Epithelial cell of proximal tubule (primary cell): ENCODE results near the gene WDR55. TPM values are rescaled to one million over a fixed set of nuclear protein-coding genes. Genes with fewer than 3 reads are reported as not detected.

Experiments used
- DNase-seq: peaks from one replicate; pipeline ENCODE4 v3.0.0-alpha.2; 2011; ENCODE audit warnings: low read depth
- H3K4me3 ChIP-seq: 2 replicates; pipeline ENCODE4 v1.5.1; 2011; ENCODE audit warnings: low read depth, mild to moderate bottlenecking, low read length
- CTCF ChIP-seq: conservative IDR thresholded peaks from 2 replicates; pipeline ENCODE4 v1.5.1; 2012; ENCODE audit warnings: low read depth, mild to moderate bottlenecking, low read length
- total RNA-seq: library from RNA; depleted of rRNA; stranded (reverse); fragments of >200 nt; gene quantifications from 2 replicates; pipeline ENCODE4 v1.2.3, GENCODE V29; 2015

WDR55 gene
- total RNA-seq, 1 donor from 2014 or later = 14.6 TPM

- no peak for DNase-seq
- no peak overlapping the region for H3K4me3 ChIP-seq
- no peak for TF ChIP-seq CTCF
Observed at GRCh38 chr5:140674211-140674610, 9.5 kb downstream of the WDR55 start.

GRCh38 chr5:140674629-140675028 is 9.9 kb downstream of the WDR55 start:
- DNase-seq = no peak
- TF ChIP-seq CTCF = no peak
- no peak overlapping the region for H3K4me3 ChIP-seq

- no peak for DNase-seq
- no peak for TF ChIP-seq CTCF
- no peak overlapping the region for H3K4me3 ChIP-seq
Observed at GRCh38 chr5:140677947-140678346, 13.2 kb downstream of the WDR55 start.

- no peak for TF ChIP-seq CTCF
- no peak for DNase-seq
- H3K4me3 ChIP-seq = no peak overlapping the region
Observed at GRCh38 chr5:140678993-140679392, 14.3 kb downstream of the WDR55 start.

- TF ChIP-seq CTCF = no peak
- DNase-seq = no peak
- H3K4me3 ChIP-seq = peak overlapping the region; percentile 78
Observed at GRCh38 chr5:140690376-140690932, 25.8 kb downstream of the WDR55 start.

- peak within 1 kb of the TSS; percentile 78 for H3K4me3 ChIP-seq
- TF ChIP-seq CTCF = no peak
Observed at GRCh38 chr5:140690941-140691924, 26.5 kb downstream of the WDR55 start, which contains the start of the genes HARS1 and HARS2. Gene HARS1 (minus strand): TSS chr5:140691370. CDS start chr5:140691304, 66 bp downstream. Gene HARS2 (plus strand): TSS chr5:140691455. CDS start chr5:140691649, 194 bp downstream.

GRCh38 chr5:140694276-140694675 is 29.6 kb downstream of the WDR55 start:
- no peak overlapping the region for H3K4me3 ChIP-seq
- DNase-seq = no peak
- no peak for TF ChIP-seq CTCF

More at GRCh38 chr5:140690941-140691924, 26.5 kb downstream of the WDR55 start, which contains the start of the genes HARS1 and HARS2:
- peak; percentile 82 for DNase-seq
